SK-N-SH (cell line): Measurements from ENCODE around the gene ATP1A4. TPM values are rescaled to one million over a fixed set of nuclear protein-coding genes. Genes with fewer than 3 reads are reported as not detected.

Source experiments
- CTCF ChIA-PET: fragments of 300-600, 350-600 bp; formaldehyde crosslinking; extraction: SDS; loops from one replicate; lab custom pipeline; 2021; lab: Yijun Ruan, JAX
- POLR2A ChIA-PET: fragments of 350-600 bp; sonication (Branson Sonifier 250); formaldehyde crosslinking; extraction: SDS; loops from one replicate; lab custom pipeline; 2020; ENCODE audit warnings: antibody characterized with exemption, inconsistent platforms; lab: Yijun Ruan, JAX
- DNase-seq: peaks from one replicate; pipeline ENCODE4 v3.0.0; 2012
- H2AFZ ChIP-seq: fragments of 200-600 bp; sonication (generic); 2 replicates; pipeline ENCODE4 v1.8.1; 2016; ENCODE audit warnings: antibody characterized with exemption, mild to moderate bottlenecking, low read depth
- H3F3A ChIP-seq: fragments of 200-600 bp; sonication (generic); replicated peaks from 2 replicates; pipeline ENCODE3; 2016; ENCODE audit warnings: antibody characterized with exemption, mild to moderate bottlenecking; ENCODE audit not compliant: insufficient read depth
- H3K27ac ChIP-seq, 2 experiments: fragments of 200-500 bp in 1 of 2; fragments of 200-600 bp in 1 of 2; sonication (Bioruptor generic) in 1 of 2; sonication (generic), shearing (Covaris generic) in 1 of 2; 2 replicates each; pipeline versions ENCODE4 v1.5.1 to v1.6.1; 2014 to 2016; ENCODE audit warnings: low read depth in 2 of 2, inconsistent platforms in 1 of 2, low read length in 1 of 2, mild to moderate bottlenecking in 1 of 2, mixed read lengths in 1 of 2
- H3K27me3 ChIP-seq: fragments of 200-600 bp; sonication (generic), shearing (Covaris generic); 2 replicates; pipeline ENCODE4 v1.6.1; 2016; ENCODE audit warnings: mixed run types; ENCODE audit not compliant: insufficient read depth
- H3K36me3 ChIP-seq, 2 experiments: fragments of 200-500 bp in 1 of 2; fragments of 200-600 bp in 1 of 2; sonication (Bioruptor generic) in 1 of 2; sonication (generic) in 1 of 2; replicated peaks in 1 of 2; 2 replicates each; pipeline versions ENCODE3 to v1.5.1; 2014 to 2016; ENCODE audit warnings: low read length in 1 of 2, mild to moderate bottlenecking in 1 of 2; ENCODE audit not compliant: insufficient read depth in 2 of 2, control insufficient read depth in 1 of 2
- H3K4me1 ChIP-seq, 2 experiments: fragments of 200-500 bp in 1 of 2; fragments of 200-600 bp in 1 of 2; sonication (Bioruptor generic) in 1 of 2; sonication (generic), shearing (Covaris generic) in 1 of 2; 2 replicates each; pipeline versions ENCODE4 v1.5.1 to v1.6.1; 2014 to 2016; ENCODE audit warnings: low read depth in 1 of 2, low read length in 1 of 2, mixed run types in 1 of 2; ENCODE audit not compliant: insufficient read depth in 2 of 2, control insufficient read depth in 1 of 2
- H3K4me2 ChIP-seq: fragments of 200-600 bp; sonication (generic), shearing (Covaris generic); 2 replicates; pipeline ENCODE4 v1.6.1; 2017; ENCODE audit warnings: mixed run types
- H3K4me3 ChIP-seq, 2 experiments: fragments of 200-500 bp in 1 of 2; fragments of 200-600 bp in 1 of 2; sonication (Bioruptor generic) in 1 of 2; sonication (generic), shearing (Covaris generic) in 1 of 2; 2 replicates each; pipeline versions ENCODE4 v1.5.1 to v1.8.1; 2014 to 2016; ENCODE audit warnings: low read depth in 2 of 2, inconsistent platforms in 1 of 2, low read length in 1 of 2, mild to moderate bottlenecking in 1 of 2, mixed read lengths in 1 of 2, moderate library complexity in 1 of 2
- H3K79me2 ChIP-seq: fragments of 200-600 bp; sonication (generic); 2 replicates; pipeline ENCODE4 v1.8.1; 2017; ENCODE audit warnings: mild to moderate bottlenecking; ENCODE audit not compliant: insufficient read depth
- H3K9ac ChIP-seq: fragments of 200-600 bp; sonication (generic); 2 replicates; pipeline ENCODE4 v1.6.1; 2017; ENCODE audit warnings: mixed run types
- H3K9me2 ChIP-seq: fragments of 200-600 bp; sonication (generic); 2 replicates; pipeline ENCODE4 v1.6.1; 2017; ENCODE audit warnings: mixed run types
- H3K9me3 ChIP-seq: fragments of 200-600 bp; sonication (generic); 2 replicates; pipeline ENCODE4 v1.6.1; 2017; ENCODE audit warnings: mixed run types, mild to moderate bottlenecking, moderate library complexity
- H4K20me1 ChIP-seq: fragments of 200-600 bp; sonication (generic); 2 replicates; pipeline ENCODE4 v1.6.1; 2017; ENCODE audit warnings: mild to moderate bottlenecking, mixed run types; ENCODE audit not compliant: insufficient read depth
- EZH2phosphoT487 ChIP-seq: fragments of 200-600 bp; sonication (generic); IDR thresholded peaks from 2 replicates; pipeline ENCODE4 v1.6.1; 2017; ENCODE audit warnings: low read depth, mixed run types, mild to moderate bottlenecking, antibody characterized with exemption, moderate library complexity, borderline replicate concordance
- FOSL2 ChIP-seq: IDR thresholded peaks from 2 replicates; pipeline ENCODE4 v1.4.0; 2012; ENCODE audit warnings: low read depth, mild to moderate bottlenecking, moderate library complexity, borderline replicate concordance
- JUND ChIP-seq: IDR thresholded peaks from 2 replicates; pipeline ENCODE4 v1.4.0; 2012
- MXI1 ChIP-seq: IDR thresholded peaks from 2 replicates; pipeline ENCODE4 v1.6.1; 2012; ENCODE audit warnings: mild to moderate bottlenecking, low read depth, low read length, improper control_type of control experiment
- NFIC ChIP-seq: IDR thresholded peaks from 2 replicates; pipeline ENCODE4 v1.4.0; 2012; ENCODE audit warnings: borderline replicate concordance
- NRF1 ChIP-seq: IDR thresholded peaks from 2 replicates; pipeline ENCODE4 v1.6.1; 2012; ENCODE audit warnings: low read depth, mild to moderate bottlenecking, low read length
- POLR2AphosphoS5 ChIP-seq: IDR thresholded peaks from 2 replicates; pipeline ENCODE4 v1.6.1; 2012; ENCODE audit warnings: low read depth, low read length
- REST ChIP-seq: IDR thresholded peaks from 2 replicates; pipeline ENCODE4 v1.6.1; 2012; ENCODE audit warnings: mild to moderate bottlenecking, low read depth, low read length, moderate library complexity
- TCF12 ChIP-seq: IDR thresholded peaks from 2 replicates; pipeline ENCODE4 v1.4.0; 2012
- TEAD4 ChIP-seq: IDR thresholded peaks from 2 replicates; pipeline ENCODE4 v1.4.0; 2012; ENCODE audit warnings: mild to moderate bottlenecking, borderline replicate concordance; ENCODE audit not compliant: insufficient read depth
- USF1 ChIP-seq: IDR thresholded peaks from 2 replicates; pipeline ENCODE4 v1.4.0; 2012; ENCODE audit warnings: low read depth, borderline replicate concordance
- USF2 ChIP-seq: fragments of 150-350 bp; IDR thresholded peaks from 2 replicates; pipeline ENCODE4 v1.6.1; 2017; ENCODE audit warnings: antibody characterized with exemption, low read length, low read depth, borderline replicate concordance
- YY1 ChIP-seq: IDR thresholded peaks from 2 replicates; pipeline ENCODE4 v1.4.0; 2012; ENCODE audit warnings: low read depth, mild to moderate bottlenecking
- WGBS: methylation state at CpG from one replicate; pipeline ENCODE4 v1.1.6; 2017; ENCODE audit warnings: low lambda C conversion rate; 5-methylcytosine and 5-hydroxymethylcytosine counted together
- polyA plus RNA-seq, 3 experiments: library from polyadenylated mRNA; depleted of rRNA; stranded (reverse); fragments of >200 nt; gene quantifications; 2 replicates each; pipeline ENCODE4 v1.2.3, GENCODE V29; 2012

ATP1A4 gene
- polyA plus RNA-seq, 1 of the 3 experiments (the other 2 are of a cell fraction) = not detected

- H3K4me2 ChIP-seq = no peak overlapping the region
- no peaks in the 10 kb centered on the region for H3K36me3 ChIP-seq
- H3K9me3 ChIP-seq = no peaks in the 10 kb centered on the region
- no peak overlapping the region for H3K4me3 ChIP-seq
- H3K27ac ChIP-seq = no peak overlapping the region
- H3K9ac ChIP-seq = no peak overlapping the region
- peaks cover 0 to 14% of the 10 kb centered on the region in 2 experiments; a peak in 1 of 4 replicates for H3K4me1 ChIP-seq
- DNase-seq = no peak
- CTCF ChIA-PET = interaction anchor here (0.8 to 6.8 kb wide), 11 partner anchors 18 to 189 kb away, joined by 3 to 102 read pairs (median 10); partner anchors contain the start of genes KCNJ9 and PEX19
- H3F3A ChIP-seq = peaks cover 6% of the 10 kb centered on the region
- no peaks in the 10 kb centered on the region for H3K79me2 ChIP-seq
- TF ChIP-seq REST (no peak), TCF12 (no peak), USF1 (no peak), MXI1 (no peak), FOSL2 (no peak), NRF1 (no peak)
- POLR2A ChIA-PET = no interaction called here
- H3K9me2 ChIP-seq = no peaks in the 10 kb centered on the region
- WGBS = 86% methylated on average over 3 of the region's 3 CpGs
- no peak overlapping the region for H2AFZ ChIP-seq
- 0 out of 2 replicates have a peak, but pooled peaks cover 3% of the 10 kb centered on the region for H3K27me3 ChIP-seq
- no peaks in the 10 kb centered on the region for H4K20me1 ChIP-seq
Measured at GRCh38 chr1:160104486-160104885, 46.9 kb upstream of the ATP1A4 start.

GRCh38 chr1:160105155-160105554, 46.2 kb upstream of the ATP1A4 start:
- Histone ChIP-seq H3K9me3 (no peaks in the 10 kb centered on the region), H3K27ac (no peak overlapping the region), H2AFZ (no peak overlapping the region), H3K4me1 (peaks cover 0 to 15% of the 10 kb centered on the region in 2 experiments; a peak in 1 of 4 replicates), H3K9me2 (no peaks in the 10 kb centered on the region), H3F3A (peaks cover 3% of the 10 kb centered on the region), H3K4me2 (no peak overlapping the region), H3K79me2 (no peaks in the 10 kb centered on the region), H4K20me1 (no peaks in the 10 kb centered on the region), H3K27me3 (0 out of 2 replicates have a peak, but pooled peaks cover 3% of the 10 kb centered on the region), H3K4me3 (no peak overlapping the region), H3K9ac (no peak overlapping the region), H3K36me3 (no peaks in the 10 kb centered on the region)
- no peak for DNase-seq
- TF ChIP-seq NFIC (no peak), USF2 (no peak), YY1 (no peak), POLR2AphosphoS5 (no peak), JUND (no peak), FOSL2 (no peak), TEAD4 (no peak), EZH2phosphoT487 (no peak)
- POLR2A ChIA-PET = interaction anchor here (0.7 kb wide), 1 partner anchor 138 kb away, joined by 3 read pairs; no protein-coding TSS in a partner anchor
- CTCF ChIA-PET = interaction anchor here (0.7 to 6.8 kb wide), 12 partner anchors 17 to 188 kb away, joined by 3 to 102 read pairs (median 10); partner anchors contain the start of genes KCNJ9 and PEX19
- WGBS = 79% methylated on average over 5 of the region's 5 CpGs
